ENCODE measurements around the gene ABLIM2. TPM values are rescaled to one million over a fixed set of nuclear protein-coding genes. Genes with fewer than 3 reads are reported as not detected.

The ABLIM2 gene
- total RNA-seq, 1 experiment from 2014 or later = 2.7 TPM

DNA sequence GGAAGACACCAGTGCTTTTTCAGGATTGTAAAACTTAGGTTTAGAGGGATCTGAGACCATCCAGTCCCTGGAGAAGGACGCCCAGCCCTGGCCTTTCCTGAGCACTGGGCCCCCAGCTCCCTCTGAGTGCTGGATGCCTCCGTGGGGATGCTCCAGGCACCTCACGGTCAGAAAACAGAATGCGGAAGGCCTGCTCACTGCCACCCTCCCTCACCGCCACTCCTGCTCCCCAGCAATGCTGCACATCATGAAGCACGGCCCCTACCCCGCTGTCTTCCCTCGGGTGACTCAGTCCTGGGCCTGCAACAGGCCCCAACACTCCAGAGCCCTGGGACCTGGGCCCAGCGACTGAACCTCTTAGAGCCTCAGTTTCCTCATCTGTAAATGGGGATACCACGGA is 26.2 kb downstream of the ABLIM2 start:
- no peak for DNase-seq (ENCODE audit: low spot score)
- TF ChIP-seq EZH2 (IDR thresholded peaks at IDR 0.05; ENCODE audit: borderline replicate concordance, low read depth, low read length, poor library complexity, severe bottlenecking) (no peak), CTCF (conservative IDR thresholded peaks at IDR 0.05; ENCODE audit: low read depth, low read length) (no peak)
- ChIA-PET CTCF (no interaction called here), POLR2A (ENCODE audit: low non-redundant PET) (no interaction called here)
- Histone ChIP-seq H3K4me3 (ENCODE audit: low read depth, low read length, poor library complexity, severe bottlenecking) (no peak overlapping the region), H3K9me3 (ENCODE audit: low read depth, low read length, poor library complexity, severe bottlenecking) (no peaks in the 10 kb centered on the region), H3K36me3 (ENCODE audit: insufficient read depth, low read length, poor library complexity, severe bottlenecking) (no peaks in the 10 kb centered on the region), H3K27me3 (replicated peaks; ENCODE audit: insufficient read depth, low read depth, low read length, poor library complexity) (no peaks in the 10 kb centered on the region), H3K4me1 (ENCODE audit: insufficient read depth, low read length, poor library complexity, severe bottlenecking) (no peaks in the 10 kb centered on the region), H3K27ac (ENCODE audit: low read depth, low read length, poor library complexity, severe bottlenecking) (no peak overlapping the region)
- no TSS peak for BruUV-seq (replicated peaks)
- intact Hi-C loops (cut with micrococcal nuclease; ENCODE audit: unreplicated experiment) = no loop called here

GRCh38 chr4:8131826-8132225 is 26.8 kb downstream of the ABLIM2 start:
- CTCF ChIA-PET = no interaction called here
- POLR2A ChIA-PET (ENCODE audit: low non-redundant PET) = no interaction called here
- no peaks in the 10 kb centered on the region for H3K27me3 ChIP-seq (replicated peaks; ENCODE audit: insufficient read depth, low read depth, low read length, poor library complexity)
- no peaks in the 10 kb centered on the region for H3K4me1 ChIP-seq (ENCODE audit: insufficient read depth, low read length, poor library complexity, severe bottlenecking)
- no peak for DNase-seq (ENCODE audit: low spot score)
- TF ChIP-seq EZH2 (IDR thresholded peaks at IDR 0.05; ENCODE audit: borderline replicate concordance, low read depth, low read length, poor library complexity, severe bottlenecking) (no peak), CTCF (conservative IDR thresholded peaks at IDR 0.05; ENCODE audit: low read depth, low read length) (no peak)
- intact Hi-C loops (cut with micrococcal nuclease; ENCODE audit: unreplicated experiment) = no loop called here
- H3K9me3 ChIP-seq (ENCODE audit: low read depth, low read length, poor library complexity, severe bottlenecking) = no peaks in the 10 kb centered on the region
- H3K36me3 ChIP-seq (ENCODE audit: insufficient read depth, low read length, poor library complexity, severe bottlenecking) = no peaks in the 10 kb centered on the region
- no TSS peak for BruUV-seq (replicated peaks)
- no peak overlapping the region for H3K27ac ChIP-seq (ENCODE audit: low read depth, low read length, poor library complexity, severe bottlenecking)
- H3K4me3 ChIP-seq (ENCODE audit: low read depth, low read length, poor library complexity, severe bottlenecking) = no peak overlapping the region

DNA sequence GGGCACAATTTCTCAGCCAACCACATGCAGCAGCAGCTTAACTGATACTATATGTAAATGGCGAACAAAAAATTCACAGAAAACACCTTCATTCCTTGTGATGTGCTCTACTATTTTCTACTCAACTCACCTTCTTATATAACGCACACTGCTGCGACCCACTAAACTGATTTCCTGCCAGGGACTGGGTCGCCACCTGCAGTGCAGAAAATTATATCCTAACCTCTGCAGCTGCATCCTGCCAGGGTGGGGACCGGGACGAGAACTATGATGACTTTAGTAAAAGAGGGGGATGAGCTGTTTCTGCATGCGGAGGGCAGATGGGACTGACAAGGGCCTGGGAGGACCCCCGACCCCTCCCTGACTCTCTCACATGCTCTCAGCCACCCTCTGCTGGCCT is 27.4 kb downstream of the ABLIM2 start:
- CTCF ChIA-PET = no interaction called here
- no peaks in the 10 kb centered on the region for H3K9me3 ChIP-seq (ENCODE audit: low read depth, low read length, poor library complexity, severe bottlenecking)
- H3K27ac ChIP-seq (ENCODE audit: low read depth, low read length, poor library complexity, severe bottlenecking) = no peak overlapping the region
- no peaks in the 10 kb centered on the region for H3K36me3 ChIP-seq (ENCODE audit: insufficient read depth, low read length, poor library complexity, severe bottlenecking)
- no peak for DNase-seq (ENCODE audit: low spot score)
- POLR2A ChIA-PET (ENCODE audit: low non-redundant PET) = interaction anchor here (0.7 kb wide), 1 partner anchor 38 kb away, joined by 3 read pairs; no protein-coding TSS in a partner anchor
- H3K4me3 ChIP-seq (ENCODE audit: low read depth, low read length, poor library complexity, severe bottlenecking) = no peak overlapping the region
- TF ChIP-seq CTCF (conservative IDR thresholded peaks at IDR 0.05; ENCODE audit: low read depth, low read length) (no peak), EZH2 (IDR thresholded peaks at IDR 0.05; ENCODE audit: borderline replicate concordance, low read depth, low read length, poor library complexity, severe bottlenecking) (no peak)
- intact Hi-C loops (cut with micrococcal nuclease; ENCODE audit: unreplicated experiment) = no loop called here
- H3K27me3 ChIP-seq (replicated peaks; ENCODE audit: insufficient read depth, low read depth, low read length, poor library complexity) = no peaks in the 10 kb centered on the region
- no TSS peak for BruUV-seq (replicated peaks)
- H3K4me1 ChIP-seq (ENCODE audit: insufficient read depth, low read length, poor library complexity, severe bottlenecking) = no peaks in the 10 kb centered on the region
